ENCODE data around the gene TRIM52.
A peak's percentile ranks its signal among the peaks of the same experiment; 100 is the strongest.
"Not testable (repeated sequence)": the region's sequence is repeated elsewhere in the genome, so short reads cannot be mapped to it uniquely, and the experiment has no call there.

TRIM52 gene

DNA sequence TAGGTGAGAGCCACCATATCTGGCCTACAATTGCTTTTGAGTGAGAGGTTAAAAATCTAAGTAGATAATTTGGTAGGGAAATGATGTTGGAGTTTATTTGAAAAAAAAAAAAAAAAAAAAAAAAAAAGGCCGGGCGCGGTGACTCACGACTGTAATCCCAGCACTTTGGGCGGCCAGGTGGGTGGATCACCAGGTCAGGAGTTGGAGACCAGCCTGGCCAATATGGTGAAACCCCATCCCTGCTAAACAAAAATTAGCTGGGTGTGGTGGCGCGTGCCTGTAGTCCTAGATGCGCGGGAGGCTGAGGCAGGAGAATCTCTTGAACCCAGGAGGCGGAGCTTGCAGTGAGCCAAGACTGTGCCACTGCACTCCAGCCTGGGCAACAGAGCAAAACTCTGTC lies 46.7 kb downstream of the TRIM52 start:
- DNase-seq (ENCODE audit: low read depth) = not testable (repeated sequence)

GRCh38 chr5:181212934-181213333 lies 48.0 kb downstream of the TRIM52 start:
- no peak for DNase-seq (ENCODE audit: low read depth)

GRCh38 chr5:181212080-181212479 lies 48.9 kb downstream of the TRIM52 start:
- DNase-seq (ENCODE audit: low read depth) = no peak

DNA sequence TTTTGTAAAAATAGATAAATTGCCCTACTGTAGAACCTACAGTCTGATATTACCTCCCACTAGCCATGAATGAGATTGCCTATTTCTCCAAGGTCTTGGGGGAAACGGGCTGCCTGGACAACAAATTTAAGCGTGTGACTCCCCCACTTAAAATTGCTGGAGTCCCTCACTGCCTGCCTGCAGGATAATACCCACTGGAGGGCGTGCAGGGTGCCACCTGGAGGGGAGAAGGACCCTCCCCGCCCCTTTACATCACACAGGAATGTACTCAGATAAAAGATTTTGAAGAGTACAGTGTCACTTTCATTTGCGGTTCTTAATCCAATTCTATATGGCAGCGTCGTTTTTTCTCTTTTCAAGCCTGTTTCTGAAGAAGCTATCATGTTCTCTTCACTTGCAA lies 49.7 kb downstream of the TRIM52 start:
- no peak for DNase-seq (ENCODE audit: low read depth)

DNA sequence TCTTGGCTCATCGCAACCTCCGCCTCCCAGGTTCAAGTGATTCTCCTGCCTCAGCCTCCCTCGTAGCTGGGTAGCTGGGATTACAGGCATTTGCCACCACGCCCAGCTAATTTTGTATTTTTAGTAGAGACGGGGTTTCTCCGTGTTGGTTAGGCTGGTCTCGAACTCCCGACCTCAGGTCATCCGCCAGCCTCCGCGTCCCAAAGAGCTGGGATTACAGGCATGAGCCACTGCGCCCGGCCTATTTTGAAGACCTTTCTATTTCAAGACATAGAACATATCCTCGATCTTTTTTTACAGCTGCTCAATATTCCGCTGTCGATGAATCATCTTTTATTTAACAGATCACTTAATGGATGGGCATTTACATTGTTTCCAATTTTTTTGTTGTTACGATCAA lies 50.2 kb downstream of the TRIM52 start:
- not testable (repeated sequence) for DNase-seq (ENCODE audit: low read depth)

GRCh38 chr5:181210148-181210547 lies 50.8 kb downstream of the TRIM52 start:
- not testable (repeated sequence) for DNase-seq (ENCODE audit: low read depth)

- DNase-seq (ENCODE audit: low read depth) = not testable (repeated sequence)
Observed at GRCh38 chr5:181209006-181209405, 51.9 kb downstream of the TRIM52 start.

DNA sequence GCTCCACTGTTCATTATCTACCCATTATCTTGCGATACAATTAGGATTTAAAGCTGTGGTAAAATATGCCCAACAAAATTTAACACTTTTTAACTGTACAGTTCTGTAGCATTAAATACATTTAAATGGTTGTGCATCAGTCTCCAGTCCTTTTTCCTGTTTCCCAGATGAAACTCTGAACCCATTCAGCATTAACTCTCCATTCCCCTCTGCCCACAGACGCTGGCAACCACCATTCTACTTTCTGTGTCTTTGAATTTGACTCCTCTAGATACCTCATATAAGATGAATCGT lies 53.0 kb downstream of the TRIM52 start:
- DNase-seq (ENCODE audit: low read depth) = no peak

DNA sequence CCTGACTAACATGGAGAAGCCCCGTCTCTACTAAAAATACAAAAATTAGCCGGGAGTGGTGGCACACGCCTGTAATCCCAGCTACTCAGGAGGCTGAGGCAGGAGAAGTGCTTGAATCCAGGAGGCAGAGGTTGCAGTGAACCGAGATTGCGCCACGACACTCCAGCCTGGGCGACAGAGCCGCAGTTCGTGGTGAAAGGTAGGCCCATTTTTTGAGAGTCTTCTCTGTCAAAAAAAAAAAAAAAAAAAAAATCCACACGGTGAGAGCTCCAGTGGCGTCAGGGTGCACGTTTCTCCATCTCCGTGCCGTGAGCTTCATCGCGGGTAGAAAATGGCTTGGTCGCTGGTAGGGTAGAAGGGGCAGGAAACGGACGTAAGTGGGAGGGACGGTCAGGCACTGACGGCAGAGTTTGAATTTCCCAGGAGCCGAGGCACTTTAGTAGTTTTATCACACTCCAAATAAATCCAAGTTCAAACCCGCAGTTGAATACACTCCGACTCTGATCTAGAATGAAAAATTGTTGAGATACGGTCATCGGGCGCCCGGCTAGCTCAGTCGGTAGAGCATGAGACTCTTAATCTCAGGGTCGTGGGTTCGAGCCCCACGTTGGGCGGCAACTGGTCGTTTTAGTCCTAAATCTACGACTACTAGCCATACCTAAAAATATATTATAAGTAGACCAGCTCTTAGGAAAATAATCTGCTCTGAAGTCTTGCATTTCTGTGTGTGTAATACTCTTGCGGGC lies 53.6 kb downstream of the TRIM52 start:
- peak; percentile 89 for DNase-seq (ENCODE audit: low read depth)

DNA sequence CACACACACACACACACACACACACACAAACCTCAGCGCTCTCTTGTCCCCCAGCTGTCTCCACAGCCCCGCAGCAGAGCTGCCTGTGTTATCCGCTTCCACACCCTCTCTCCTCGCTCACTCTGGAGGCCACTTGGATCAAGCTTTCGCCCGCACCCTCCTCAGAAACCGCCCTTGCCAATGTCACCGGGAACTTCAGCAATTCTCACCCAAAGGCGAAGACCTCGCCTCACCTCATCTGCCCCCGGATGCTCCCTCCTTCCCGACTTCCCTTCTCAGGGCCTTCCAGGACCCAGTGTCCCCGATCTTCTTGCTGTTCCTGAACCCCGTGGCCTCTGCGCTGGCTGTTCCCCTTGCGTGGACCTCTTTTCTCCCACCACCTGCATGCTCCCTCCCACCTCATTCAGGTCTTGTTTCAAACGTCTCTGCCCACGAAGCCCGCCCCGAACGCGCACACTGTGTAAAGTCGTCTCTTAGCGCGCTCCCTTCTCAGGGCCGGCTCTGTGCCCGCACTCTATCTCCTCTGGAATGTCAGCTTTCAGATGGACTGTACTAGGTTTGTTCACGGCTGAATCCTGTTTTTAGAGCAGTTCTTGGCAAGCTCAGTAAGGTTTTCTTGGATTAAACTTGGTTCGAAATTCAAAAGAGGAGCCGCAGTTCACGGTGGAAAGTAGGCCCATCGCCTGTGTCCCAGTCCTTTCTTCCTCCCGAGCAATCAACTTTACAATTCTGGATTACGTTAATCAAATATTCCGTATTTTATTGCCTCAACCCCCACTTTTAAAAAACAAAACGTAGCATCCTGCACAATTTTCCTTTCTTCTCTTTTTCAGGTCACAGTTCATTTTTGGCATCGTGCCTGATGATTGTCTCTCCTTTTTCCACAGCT lies 54.9 kb downstream of the TRIM52 start:
- DNase-seq (ENCODE audit: low read depth) = peak; percentile 27
